IMR-90 (cell line): Measurements from ENCODE around the gene LENG9. TPM values are rescaled to one million over a fixed set of nuclear protein-coding genes. Genes with fewer than 3 reads are reported as not detected.
"Not testable (repeated sequence)": the region's sequence is repeated elsewhere in the genome, so short reads cannot be mapped to it uniquely, and the experiment has no call there.

Experiments
- ATAC-seq: fragments of 200-7000 bp; cut with Tn5 transposase; 2 replicates; pipeline ENCODE4 v1.9.1; 2020; ENCODE audit warnings: low read depth, mild to moderate bottlenecking, moderate library complexity
- BruUV-seq: library from RNA; stranded (reverse); fragments of 400-500 nt; replicated peaks from 2 replicates; lab custom pipeline; 2021; lab: Mats Ljungman, UMichigan
- CTCF ChIA-PET: fragments of 300-600 bp; formaldehyde crosslinking; extraction: SDS; loops from one replicate; lab custom pipeline; 2021; ENCODE audit warnings: antibody characterized with exemption; lab: Yijun Ruan, JAX
- POLR2A ChIA-PET: fragments of 300-600 bp; sonication (Branson Sonifier 250); formaldehyde crosslinking; loops from one replicate; lab custom pipeline; 2022; ENCODE audit warnings: antibody characterized with exemption; ENCODE audit not compliant: unreplicated experiment; lab: Charles Lee
- DNase-seq: peaks from one replicate; pipeline ENCODE4 v3.0.0; 2013
- H2AFZ ChIP-seq: replicated peaks from 2 replicates; pipeline ENCODE3; 2013; ENCODE audit warnings: low read length, mild to moderate bottlenecking; ENCODE audit not compliant: poor library complexity
- H2AK5ac ChIP-seq: 2 replicates; pipeline ENCODE4 v1.6.1; 2013; ENCODE audit warnings: low read depth, low read length, inconsistent platforms
- H2AK9ac ChIP-seq: replicated peaks from 2 replicates; pipeline ENCODE3; 2013; ENCODE audit warnings: mild to moderate bottlenecking, low read depth, low read length, moderate library complexity; ENCODE audit not compliant: poor library complexity
- H2BK120ac ChIP-seq: 2 replicates; pipeline ENCODE4 v1.6.1; 2013; ENCODE audit warnings: low read depth, low read length, inconsistent platforms
- H2BK15ac ChIP-seq: 3 replicates; pipeline ENCODE4 v1.6.1; 2013; ENCODE audit warnings: low read depth, low read length, inconsistent platforms
- H2BK20ac ChIP-seq: 2 replicates; pipeline ENCODE4 v1.6.1; 2013; ENCODE audit warnings: low read depth, mild to moderate bottlenecking, inconsistent platforms, low read length, moderate library complexity
- H2BK5ac ChIP-seq: 2 replicates; pipeline ENCODE4 v1.6.1; 2013; ENCODE audit warnings: mild to moderate bottlenecking, low read depth, low read length, inconsistent platforms; ENCODE audit not compliant: poor library complexity, severe bottlenecking
- H3K14ac ChIP-seq: replicated peaks from 2 replicates; pipeline ENCODE4 v1.6.1; 2013; ENCODE audit warnings: low read depth, low read length, inconsistent platforms
- H3K18ac ChIP-seq: 2 replicates; pipeline ENCODE4 v1.6.1; 2013; ENCODE audit warnings: low read depth, low read length, control low read depth
- H3K23ac ChIP-seq: 2 replicates; pipeline ENCODE4 v1.6.1; 2013; ENCODE audit warnings: low read depth, low read length, inconsistent platforms
- H3K27ac ChIP-seq: 2 replicates; pipeline ENCODE4 v1.5.1; 2013; ENCODE audit warnings: mild to moderate bottlenecking, control low read depth, low read length; ENCODE audit not compliant: insufficient read depth
- H3K27me3 ChIP-seq: 2 replicates; pipeline ENCODE4 v1.6.1; 2013; ENCODE audit warnings: low read length; ENCODE audit not compliant: control insufficient read depth, insufficient read depth
- H3K36me3 ChIP-seq: 2 replicates; pipeline ENCODE4 v1.6.1; 2013; ENCODE audit warnings: low read length, mixed read lengths; ENCODE audit not compliant: control insufficient read depth, insufficient read depth
- H3K4ac ChIP-seq: 2 replicates; pipeline ENCODE4 v1.6.1; 2013; ENCODE audit warnings: low read depth, low read length, inconsistent platforms
- H3K4me1 ChIP-seq: 2 replicates; pipeline ENCODE4 v1.6.1; 2013; ENCODE audit warnings: low read length, mixed read lengths; ENCODE audit not compliant: control insufficient read depth, insufficient read depth
- H3K4me2 ChIP-seq: 2 replicates; pipeline ENCODE4 v1.6.1; 2013; ENCODE audit warnings: low read depth, mild to moderate bottlenecking, control low read depth, low read length, moderate library complexity
- H3K4me3 ChIP-seq: 2 replicates; pipeline ENCODE4 v1.5.1; 2013; ENCODE audit warnings: low read depth, mild to moderate bottlenecking, control low read depth, low read length, moderate library complexity; ENCODE audit not compliant: insufficient read depth
- H3K56ac ChIP-seq: 2 replicates; pipeline ENCODE4 v1.6.1; 2013; ENCODE audit warnings: low read length, inconsistent platforms; ENCODE audit not compliant: insufficient read depth; ENCODE audit errors: extremely low read depth
- H3K79me1 ChIP-seq, 2 experiments: 2 replicates each; pipeline ENCODE4 v1.6.1; 2013; ENCODE audit warnings: low read length in 2 of 2, inconsistent platforms in 1 of 2, low read depth in 1 of 2
- H3K9ac ChIP-seq: 2 replicates; pipeline ENCODE4 v1.6.1; 2013; ENCODE audit warnings: low read depth, low read length, control low read depth
- H3K9me1 ChIP-seq: 2 replicates; pipeline ENCODE4 v1.6.1; 2013; ENCODE audit warnings: low read length, inconsistent platforms; ENCODE audit not compliant: insufficient read depth
- H3K9me3 ChIP-seq: 2 replicates; pipeline ENCODE4 v1.6.1; 2013; ENCODE audit warnings: low read length; ENCODE audit not compliant: control insufficient read depth, insufficient read depth
- H4K20me1 ChIP-seq: 2 replicates; pipeline ENCODE4 v1.6.1; 2013; ENCODE audit warnings: low read length, inconsistent platforms; ENCODE audit not compliant: insufficient read depth
- H4K5ac ChIP-seq: 2 replicates; pipeline ENCODE4 v1.6.1; 2013; ENCODE audit warnings: mild to moderate bottlenecking, low read depth, low read length, control low read depth
- H4K8ac ChIP-seq, 2 experiments: 2 replicates each; pipeline ENCODE4 v1.6.1; 2013; ENCODE audit warnings: low read depth in 2 of 2, low read length in 2 of 2, control low read depth in 1 of 2, inconsistent platforms in 1 of 2
- H4K91ac ChIP-seq: 2 replicates; pipeline ENCODE4 v1.6.1; 2013; ENCODE audit warnings: low read depth, low read length, inconsistent platforms; ENCODE audit not compliant: insufficient read depth
- WGBS, 2 experiments: methylation state at CpG; one replicate each; pipeline versions ENCODE4 v1.1.5 to v1.1.7; 2013; ENCODE audit warnings: missing lambda C conversion rate in 2 of 2; ENCODE audit not compliant: insufficient read length in 1 of 2; ENCODE audit errors: extremely low coverage in 2 of 2; 5-methylcytosine and 5-hydroxymethylcytosine counted together
- dilution Hi-C: fragments of 300-500 bp; cut with HindIII; formaldehyde crosslinking; loops from one replicate; pipeline ENCODE4 v1.14.3; 2018; ENCODE audit warnings: low sequenced_read_pairs; ENCODE audit not compliant: unreplicated experiment
- in situ Hi-C: fragments of 300-500 bp; cut with MboI; formaldehyde crosslinking; loops from 3 replicates; pipeline ENCODE4 v1.14.3; 2019; ENCODE audit warnings: low sequenced_read_pairs, inconsistent platforms, mixed read lengths
- intact Hi-C: fragments of 100-400 bp; cut with micrococcal nuclease; formaldehyde crosslinking; loops from 2 replicates; pipeline ENCODE4 v1.10.0; 2022
- polyA plus RNA-seq, 3 experiments: library from polyadenylated mRNA; depleted of rRNA; stranded (reverse); fragments of >200 nt; gene quantifications; 2 replicates each; pipeline ENCODE4 v1.2.3, GENCODE V29; 2012; ENCODE audit warnings: low replicate concordance in 1 of 3
- total RNA-seq: library from RNA; depleted of rRNA; stranded (reverse); fragments of >200 nt; gene quantifications from 2 replicates; pipeline ENCODE4 v1.2.3, GENCODE V29; 2012

LENG9 gene
- total and polyA plus RNA-seq, 2 of the 4 experiments (the other 2 are of a cell fraction), result 0.94 to 1.1 TPM

GRCh38 chr19:54505542-54505941 is 42.0 kb upstream of the LENG9 start:
- intact Hi-C loops, H2BK20ac ChIP-seq, H3K56ac ChIP-seq, CTCF ChIA-PET, ATAC-seq, H2AK9ac ChIP-seq, BruUV-seq, H3K79me1 ChIP-seq, H2BK5ac ChIP-seq, H3K27me3 ChIP-seq, H2AFZ ChIP-seq, H2BK15ac ChIP-seq, H3K9me1 ChIP-seq, H3K14ac ChIP-seq, H3K4me2 ChIP-seq, in situ Hi-C loops, H2BK120ac ChIP-seq, DNase-seq, H3K4me1 ChIP-seq, H3K27ac ChIP-seq, H4K20me1 ChIP-seq, H3K23ac ChIP-seq, H3K18ac ChIP-seq, H3K4ac ChIP-seq, H3K4me3 ChIP-seq, POLR2A ChIA-PET, H4K91ac ChIP-seq, H4K8ac ChIP-seq, H4K5ac ChIP-seq, H3K9ac ChIP-seq, H3K36me3 ChIP-seq, H2AK5ac ChIP-seq, dilution Hi-C loops: not testable (repeated sequence)
- WGBS, 2 experiments, result no CpG with 5 or more reads among the region's 4 CpGs
- H3K9me3 ChIP-seq, result peaks cover 14% of the 10 kb centered on the region
